ENCODE results near the gene HDAC9.

- TF ChIP-seq CTCF (conservative IDR thresholded peaks at IDR 0.05; ENCODE audit: low read length) (no peak), EZH2phosphoT487 (IDR thresholded peaks at IDR 0.05; ENCODE audit: borderline replicate concordance) (no peak)
Measured at GRCh38 chr7:18849130-18849529, 353.6 kb downstream of the HDAC9 start.

All from Loucy (cell line).